Transverse colon (tissue), 4 donors: ENCODE measurements around the gene SLIT3. TPM values are rescaled to one million over a fixed set of nuclear protein-coding genes. Genes with fewer than 3 reads are reported as not detected.

Experiments
- DNase-seq: peaks from one replicate; pipeline ENCODE4 v3.0.0-alpha.2; 2019
- H3K27ac ChIP-seq, 4 donors: fragments of 200-600 bp; sonication (generic); 2 replicates each; pipeline ENCODE4 v1.5.1; 2016 to 2018; ENCODE audit warnings: inconsistent platforms in 4 of 4
- H3K27me3 ChIP-seq: fragments of 200-600 bp; sonication (generic); 2 replicates; pipeline ENCODE4 v1.5.1; 2017; ENCODE audit warnings: inconsistent platforms
- H3K36me3 ChIP-seq, 4 donors: fragments of 200-600 bp; sonication (generic); 2 replicates each; pipeline ENCODE4 v1.5.1; 2017 to 2019; ENCODE audit warnings: inconsistent platforms in 4 of 4
- H3K4me1 ChIP-seq, 4 donors: fragments of 200-600 bp; sonication (generic); 2 replicates each; pipeline ENCODE4 v1.5.1; 2017 to 2020; ENCODE audit warnings: inconsistent platforms in 4 of 4
- H3K4me3 ChIP-seq, 4 donors: fragments of 200-600 bp; sonication (generic); 1 replicate in 1 of 4; 2 replicates in 3 of 4; pipeline versions ENCODE4 v1.5.1 to v1.6.1; 2017 to 2019; ENCODE audit warnings: inconsistent platforms in 4 of 4
- H3K9me3 ChIP-seq, 2 donors: fragments of 200-600 bp; sonication (generic); 2 replicates each; pipeline ENCODE4 v1.5.1; 2017 to 2019; ENCODE audit warnings: inconsistent platforms in 2 of 2
- CTCF ChIP-seq, 5 experiments: fragments of 200-600 bp in 3 of 5; fragments of 450-650 bp in 2 of 5; sonication (generic) in 3 of 5; IDR thresholded peaks; 1 replicate in 2 of 5; 2 replicates in 3 of 5; pipeline ENCODE4 v1.5.1; 2016 to 2017; ENCODE audit warnings: antibody characterized with exemption in 5 of 5, inconsistent platforms in 3 of 5, mild to moderate bottlenecking in 2 of 5, moderate library complexity in 1 of 5
- EP300 ChIP-seq: sonication (generic); formaldehyde crosslinking; IDR thresholded peaks from one replicate; pipeline ENCODE4 v1.6.1; 2017; ENCODE audit warnings: antibody characterized with exemption, low read depth
- POLR2A ChIP-seq: fragments of 450-650 bp; IDR thresholded peaks from one replicate; pipeline ENCODE4 v1.6.1; 2016; ENCODE audit warnings: antibody characterized with exemption, mild to moderate bottlenecking, moderate library complexity
- POLR2AphosphoS5 ChIP-seq, 3 donors: sonication (generic); formaldehyde crosslinking; IDR thresholded peaks; one replicate each; pipeline ENCODE4 v1.6.1; 2016; ENCODE audit warnings: antibody characterized with exemption in 3 of 3
- WGBS, 2 donors: methylation state at CpG; one replicate each; pipeline ENCODE4 v1.1.5; 2018; ENCODE audit warnings: low coverage in 1 of 2; 5-methylcytosine and 5-hydroxymethylcytosine counted together
- in situ Hi-C, 4 donors: fragments of 200-750 bp; cut with MboI; loops; one replicate each; pipeline versions ENCODE4 v1.15.0 to v1.15.1; 2017; ENCODE audit warnings: low sequenced_read_pairs in 3 of 4, low pct_ligation_motif_present in 1 of 4, low pct_unique_long_range_greater_than_20kb in 1 of 4
- intact Hi-C: fragments of 100-400 bp; cut with DNase I; formaldehyde crosslinking; loops from one replicate; pipeline ENCODE4 v1.15.1; 2023; ENCODE audit warnings: low total_unique reads
- total RNA-seq, 4 donors: library from RNA; depleted of rRNA; stranded (reverse); fragments of >200 nt; gene quantifications; one replicate each; pipeline ENCODE4 v1.1.0, GENCODE V29; 2016

The SLIT3 gene
- total RNA-seq, 4 donors from 2014 or later = 6.7 to 60.5 (median 9.6) TPM

- Histone ChIP-seq H3K27me3 (no peaks in the 10 kb centered on the region), H3K4me1 (no peaks in the 10 kb centered on the region), H3K36me3 (no peaks in the 10 kb centered on the region), H3K4me3 (no peak overlapping the region), H3K27ac (no peak overlapping the region), H3K9me3 (no peaks in the 10 kb centered on the region)
- no peak for TF ChIP-seq CTCF (IDR thresholded peaks at IDR 0.05)
- no peak for TF ChIP-seq POLR2A
- TF ChIP-seq POLR2AphosphoS5 (IDR thresholded peaks at IDR 0.05) = no peak
- no peak for TF ChIP-seq EP300
- intact Hi-C loops (no loop called here), in situ Hi-C loops (no loop called here)
- no peak for DNase-seq
- 82 to 86% methylated on average over 11 to 12 of the region's 12 CpGs for WGBS, 2 donors
Measured at GRCh38 chr5:169036079-169036805, 264.7 kb downstream of the SLIT3 start.

- Histone ChIP-seq H3K9me3 (no peaks in the 10 kb centered on the region), H3K27ac (no peak overlapping the region), H3K36me3 (no peaks in the 10 kb centered on the region), H3K4me3 (no peak overlapping the region), H3K4me1 (peaks cover 0 to 4% (median 0%) of the 10 kb centered on the region in 4 donors), H3K27me3 (no peaks in the 10 kb centered on the region)
- intact Hi-C loops = no loop called here
- WGBS, 2 donors = 27 to 32% methylated on average over 1 of the region's 1 CpG
- TF ChIP-seq EP300 (no peak), POLR2A (no peak), CTCF (IDR thresholded peaks at IDR 0.05) (no peak), POLR2AphosphoS5 (IDR thresholded peaks at IDR 0.05) (no peak)
- DNase-seq = no peak
- in situ Hi-C loops = no loop called here
Measured at GRCh38 chr5:169029661-169030274, 271.2 kb downstream of the SLIT3 start.

- Histone ChIP-seq H3K36me3 (no peaks in the 10 kb centered on the region), H3K27me3 (no peaks in the 10 kb centered on the region), H3K4me1 (peaks cover 0 to 4% (median 0%) of the 10 kb centered on the region in 4 donors), H3K27ac (no peak overlapping the region), H3K9me3 (no peaks in the 10 kb centered on the region), H3K4me3 (no peak overlapping the region)
- TF ChIP-seq POLR2A (no peak), EP300 (no peak), CTCF (IDR thresholded peaks at IDR 0.05) (no peak), POLR2AphosphoS5 (IDR thresholded peaks at IDR 0.05) (no peak)
- WGBS, 2 donors = 62% methylated on average over 3 of the region's 3 CpGs; no CpG with 5 or more reads in 1 of the 2 donors
- no peak for DNase-seq
- intact Hi-C loops (no loop called here), in situ Hi-C loops (no loop called here)
Measured at GRCh38 chr5:169029037-169029436, 271.9 kb downstream of the SLIT3 start.

GRCh38 chr5:169027501-169028061, 273.4 kb downstream of the SLIT3 start:
- Histone ChIP-seq H3K27ac (no peak overlapping the region), H3K36me3 (no peaks in the 10 kb centered on the region), H3K4me3 (no peak overlapping the region), H3K4me1 (peaks cover 0 to 4% (median 0%) of the 10 kb centered on the region in 4 donors), H3K27me3 (no peaks in the 10 kb centered on the region), H3K9me3 (no peaks in the 10 kb centered on the region)
- 21 to 23% methylated on average over 9 to 11 of the region's 11 CpGs for WGBS, 2 donors
- intact Hi-C loops = no loop called here
- peak; percentile 21 for DNase-seq
- in situ Hi-C loops = no loop called here
- TF ChIP-seq POLR2AphosphoS5 (IDR thresholded peaks at IDR 0.05) (no peak), POLR2A (no peak), EP300 (no peak), CTCF (IDR thresholded peaks at IDR 0.05) (no peak)
